Spinal cord (tissue), 10 donors: ENCODE results near the gene RABAC1. TPM values are rescaled to one million over a fixed set of nuclear protein-coding genes. Genes with fewer than 3 reads are reported as not detected.
A peak's percentile ranks its signal among the peaks of the same experiment; 100 is the strongest.
"Not testable (repeated sequence)": the region's sequence is repeated elsewhere in the genome, so short reads cannot be mapped to it uniquely, and the experiment has no call there.

ENCODE experiments used
- DNase-seq, 6 donors: peaks; one replicate each; pipeline versions ENCODE4 v3.0.0 to v3.0.0-alpha.2; 2013 to 2015; ENCODE audit warnings: low spot score in 6 of 6, low read depth in 4 of 6
- H3K27ac ChIP-seq: one replicate; pipeline ENCODE4 v1.5.1; 2013; ENCODE audit warnings: low read depth, low read length, control low read depth
- H3K27me3 ChIP-seq: one replicate; pipeline ENCODE4 v1.6.1; 2013; ENCODE audit warnings: low read length; ENCODE audit not compliant: control insufficient read depth, insufficient read depth
- H3K36me3 ChIP-seq: one replicate; pipeline ENCODE4 v1.6.1; 2013; ENCODE audit warnings: low read length; ENCODE audit not compliant: control insufficient read depth, insufficient read depth
- H3K4me1 ChIP-seq: one replicate; pipeline ENCODE4 v1.6.1; 2013; ENCODE audit warnings: low read length; ENCODE audit not compliant: control insufficient read depth, insufficient read depth
- H3K4me3 ChIP-seq: one replicate; pipeline ENCODE4 v1.5.1; 2013; ENCODE audit warnings: low read depth, low read length, control low read depth
- H3K9me3 ChIP-seq: one replicate; pipeline ENCODE4 v1.6.1; 2013; ENCODE audit warnings: low read length; ENCODE audit not compliant: control insufficient read depth, insufficient read depth
- WGBS: methylation state at CpG from one replicate; pipeline ENCODE4 v1.1.5; 2013; ENCODE audit warnings: missing lambda C conversion rate; ENCODE audit not compliant: insufficient coverage; 5-methylcytosine and 5-hydroxymethylcytosine counted together
- polyA plus RNA-seq, 2 donors: library from polyadenylated mRNA; unstranded; fragments of 120-200 nt; gene quantifications; one replicate each; pipeline ENCODE4 v1.2.1, GENCODE V29; 2013; ENCODE audit not compliant: insufficient read length in 2 of 2
- total RNA-seq, 2 donors: library from RNA; depleted of rRNA in 1 of 2; stranded (reverse); fragments of 120-200 nt in 1 of 2; fragments of >200 nt in 1 of 2; gene quantifications; one replicate each; pipeline versions ENCODE4 v1.2.3 to v1.2.4, GENCODE V29; 2013 to 2014
- donor health status: healthy.

RABAC1 gene
- total and polyA plus RNA-seq, 4 donors: 98.0 to 202 (median 182) TPM

DNA sequence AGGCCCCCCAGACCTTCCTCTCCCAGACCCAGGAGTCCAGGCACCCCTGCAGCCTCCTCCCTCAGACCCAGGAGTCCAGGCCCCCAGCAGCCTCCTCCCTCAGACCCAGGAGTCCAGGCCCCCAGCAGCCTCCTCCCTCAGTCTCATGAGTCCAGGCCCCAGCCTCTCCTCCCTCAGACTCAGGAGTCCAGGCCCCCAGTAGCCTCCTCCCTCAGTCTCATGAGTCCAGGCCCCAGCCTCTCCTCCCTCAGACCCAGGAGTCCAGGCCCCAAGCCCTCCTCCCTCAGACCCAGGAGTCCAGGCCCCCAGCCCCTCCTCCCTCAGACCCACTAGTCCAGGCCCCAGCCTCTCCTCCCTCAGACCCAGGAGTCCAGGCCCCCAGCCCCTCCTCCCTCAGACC lies 19.9 kb downstream of the RABAC1 start:
- not testable (repeated sequence) for H3K36me3 ChIP-seq, H3K4me3 ChIP-seq, H3K27ac ChIP-seq, H3K9me3 ChIP-seq, DNase-seq
- Histone ChIP-seq H3K27me3 (peaks cover 52% of the 10 kb centered on the region), H3K4me1 (peaks cover 23% of the 10 kb centered on the region)

DNA sequence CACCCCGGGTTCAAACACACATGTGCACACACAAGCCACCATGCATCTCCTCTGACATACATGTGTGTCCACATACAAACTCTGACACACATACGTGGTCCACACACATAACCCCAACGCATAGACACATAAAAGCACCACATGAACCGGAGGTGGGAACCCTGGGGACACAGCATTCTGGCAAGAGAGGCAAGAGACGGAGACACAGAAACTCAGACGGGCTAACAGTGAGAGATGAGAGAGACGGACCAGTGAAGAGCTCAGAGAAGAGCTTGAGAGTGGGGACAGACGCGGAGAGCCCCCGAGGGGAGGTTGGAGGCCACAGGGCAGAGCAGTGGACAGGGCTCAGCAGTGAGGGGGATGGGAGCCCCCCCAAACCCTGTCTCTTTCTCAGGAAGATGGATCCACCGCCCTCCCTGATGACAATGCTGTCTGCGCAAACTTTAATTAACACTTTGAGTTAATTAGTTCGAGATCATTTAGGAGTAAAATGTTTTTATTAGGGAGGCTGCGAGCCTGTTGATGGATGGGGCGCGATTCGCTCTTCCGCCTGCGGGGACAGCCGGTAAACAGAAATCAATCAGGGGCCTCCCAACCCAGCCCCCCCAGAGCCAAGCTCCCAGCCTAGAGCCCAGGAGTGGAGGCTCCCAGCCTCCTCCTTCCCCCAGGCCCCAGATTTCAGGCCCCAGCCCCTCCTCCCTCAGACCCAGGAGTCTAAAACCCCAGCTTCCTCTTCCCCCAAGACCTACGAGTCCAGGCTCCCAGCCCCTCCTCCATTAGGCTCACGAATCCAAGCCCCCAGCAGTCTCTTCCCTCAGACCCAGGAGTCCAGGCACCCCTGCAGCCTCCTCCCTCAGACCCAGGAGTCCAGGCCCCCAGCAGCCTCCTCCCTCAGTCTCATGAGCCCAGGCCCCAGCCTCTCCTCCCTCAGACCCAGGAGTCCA lies 21.3 kb downstream of the RABAC1 start:
- H3K27me3 ChIP-seq: peaks cover 64% of the 10 kb centered on the region
- H3K4me3 ChIP-seq: no peak overlapping the region
- H3K4me1 ChIP-seq: peaks cover 23% of the 10 kb centered on the region
- no peaks in the 10 kb centered on the region for H3K36me3 ChIP-seq
- H3K9me3 ChIP-seq: no peaks in the 10 kb centered on the region
- peak in 1 of 6 donors; percentile 66 for DNase-seq
- no peak overlapping the region for H3K27ac ChIP-seq
- 24% methylated on average over 18 of the region's 22 CpGs for WGBS

DNA sequence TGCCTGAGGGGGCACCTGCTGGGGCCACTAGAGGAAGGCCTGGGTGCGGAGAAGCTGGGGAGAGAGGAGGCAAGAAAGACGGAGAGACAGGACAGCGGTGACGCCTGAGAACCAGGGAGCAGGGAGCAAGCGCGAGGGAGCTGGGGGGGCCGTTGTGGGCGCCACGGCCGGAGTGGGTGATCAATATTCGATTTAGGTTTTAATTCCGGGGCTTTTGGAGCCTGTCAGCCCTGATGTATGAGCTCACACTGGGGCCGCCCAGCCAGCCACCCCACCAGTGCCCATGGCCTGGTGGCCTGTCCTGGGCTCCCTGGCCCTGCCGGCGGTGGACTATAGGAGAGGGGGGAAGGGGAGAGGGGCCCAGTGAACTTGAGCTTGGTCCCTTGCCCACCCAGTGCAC lies 22.2 kb downstream of the RABAC1 start:
- H3K4me1 ChIP-seq: peaks cover 29% of the 10 kb centered on the region
- H3K27me3 ChIP-seq: peaks cover 72% of the 10 kb centered on the region
- no peaks in the 10 kb centered on the region for H3K9me3 ChIP-seq
- 43% methylated on average over 15 of the region's 15 CpGs for WGBS
- H3K27ac ChIP-seq: no peak overlapping the region
- DNase-seq: no peak
- no peaks in the 10 kb centered on the region for H3K36me3 ChIP-seq
- H3K4me3 ChIP-seq: no peak overlapping the region

DNA sequence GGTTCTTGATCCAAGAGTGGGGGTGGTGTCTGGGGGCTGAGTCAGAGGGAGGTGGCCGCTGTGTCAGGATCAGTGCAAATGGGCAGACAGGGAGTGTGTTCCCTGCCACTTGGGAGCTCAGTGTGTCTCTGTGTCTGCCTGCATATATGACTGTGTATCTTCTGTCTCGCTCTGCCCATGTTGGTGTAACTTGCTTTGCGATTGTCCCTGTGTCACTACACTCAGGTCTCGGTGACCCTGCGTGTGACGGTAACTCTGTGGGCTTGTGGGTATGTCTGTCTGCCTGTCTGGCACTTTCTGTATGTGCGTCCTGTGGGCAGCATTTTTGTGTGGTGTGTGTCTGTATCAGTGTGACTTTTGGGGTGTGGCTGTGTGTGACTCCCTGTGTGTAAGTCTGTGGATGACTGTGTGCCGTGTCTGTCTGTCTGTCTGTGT lies 22.7 kb downstream of the RABAC1 start:
- 80% methylated on average over 8 of the region's 8 CpGs for WGBS
- Histone ChIP-seq H3K36me3 (no peaks in the 10 kb centered on the region), H3K27me3 (peaks cover 76% of the 10 kb centered on the region)

DNA sequence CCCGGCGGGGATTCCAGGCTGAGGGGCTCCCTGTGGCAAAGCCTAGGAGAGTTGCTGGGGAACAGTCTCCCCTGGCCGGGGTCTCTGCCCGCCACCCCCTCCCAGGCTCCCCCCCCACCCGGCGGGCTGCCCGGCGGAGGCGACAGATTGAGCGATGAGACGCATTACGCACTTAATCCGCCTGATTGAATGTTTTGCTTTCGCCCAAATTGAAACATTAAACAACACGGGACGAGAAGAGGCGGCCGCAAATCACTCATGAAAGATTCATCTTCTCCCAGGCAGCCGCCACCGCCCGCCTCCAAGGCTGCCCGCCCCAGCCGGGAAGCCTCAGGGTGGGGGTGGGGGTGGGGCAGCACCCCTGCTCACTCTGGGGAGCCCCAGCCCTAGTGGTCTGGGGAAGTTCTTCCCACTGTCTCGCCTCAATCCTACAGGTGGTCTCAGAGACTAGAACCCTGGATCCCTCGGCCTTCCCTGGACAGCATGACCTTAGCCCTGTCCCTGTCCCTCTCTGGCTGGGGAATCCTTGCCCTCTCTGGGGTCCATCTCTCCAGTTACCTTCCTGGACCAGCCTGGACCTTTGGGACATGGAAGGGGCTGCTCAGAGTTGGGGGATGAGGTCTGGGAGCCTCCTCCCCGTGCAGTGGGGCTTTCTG lies 23.2 kb downstream of the RABAC1 start:
- Histone ChIP-seq H3K27ac (no peak overlapping the region), H3K36me3 (no peaks in the 10 kb centered on the region), H3K4me1 (peaks cover 24% of the 10 kb centered on the region), H3K27me3 (peaks cover 76% of the 10 kb centered on the region), H3K4me3 (no peak overlapping the region), H3K9me3 (no peaks in the 10 kb centered on the region)
- DNase-seq: no peak
- 18% methylated on average over 17 of the region's 26 CpGs for WGBS

More for the DNA sequence above, 22.7 kb downstream of the RABAC1 start:
- no peak for DNase-seq
- peaks cover 29% of the 10 kb centered on the region for H3K4me1 ChIP-seq
- no peak overlapping the region for H3K27ac ChIP-seq
- no peaks in the 10 kb centered on the region for H3K9me3 ChIP-seq
- no peak overlapping the region for H3K4me3 ChIP-seq

DNA sequence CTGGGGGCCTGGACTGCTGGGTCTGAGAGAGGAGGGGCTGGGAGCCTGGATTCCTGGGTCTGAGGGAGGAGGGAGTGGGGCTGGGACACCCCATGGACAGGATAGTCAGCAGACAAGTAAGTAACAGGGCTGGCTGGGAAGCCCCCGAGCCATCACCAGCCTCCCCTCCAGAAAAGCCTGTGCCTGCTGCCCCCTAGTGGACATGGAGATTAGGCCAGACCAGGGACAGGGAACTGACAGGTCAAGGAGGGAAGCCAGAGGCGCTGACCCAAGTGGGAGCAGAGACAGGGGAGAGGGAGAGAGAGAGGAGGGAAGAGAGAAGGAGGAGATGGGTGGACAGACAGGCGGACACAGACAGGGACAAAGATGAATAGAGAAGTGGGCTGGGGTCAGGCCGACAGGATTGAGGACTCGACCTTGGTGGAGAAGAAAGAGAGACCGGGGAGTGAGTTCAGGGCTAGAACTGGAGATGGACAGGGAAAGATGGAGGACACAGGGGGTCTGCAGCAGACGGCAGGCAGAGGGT lies 24.2 kb downstream of the RABAC1 start:
- Histone ChIP-seq H3K4me1 (peaks cover 19% of the 10 kb centered on the region), H3K36me3 (no peaks in the 10 kb centered on the region), H3K27ac (no peak overlapping the region), H3K27me3 (peaks cover 82% of the 10 kb centered on the region), H3K9me3 (no peaks in the 10 kb centered on the region), H3K4me3 (no peak overlapping the region)
- DNase-seq: peak in 2 of 6 donors; percentile 76 to 78
- WGBS: 27% methylated on average over 6 of the region's 7 CpGs

DNA sequence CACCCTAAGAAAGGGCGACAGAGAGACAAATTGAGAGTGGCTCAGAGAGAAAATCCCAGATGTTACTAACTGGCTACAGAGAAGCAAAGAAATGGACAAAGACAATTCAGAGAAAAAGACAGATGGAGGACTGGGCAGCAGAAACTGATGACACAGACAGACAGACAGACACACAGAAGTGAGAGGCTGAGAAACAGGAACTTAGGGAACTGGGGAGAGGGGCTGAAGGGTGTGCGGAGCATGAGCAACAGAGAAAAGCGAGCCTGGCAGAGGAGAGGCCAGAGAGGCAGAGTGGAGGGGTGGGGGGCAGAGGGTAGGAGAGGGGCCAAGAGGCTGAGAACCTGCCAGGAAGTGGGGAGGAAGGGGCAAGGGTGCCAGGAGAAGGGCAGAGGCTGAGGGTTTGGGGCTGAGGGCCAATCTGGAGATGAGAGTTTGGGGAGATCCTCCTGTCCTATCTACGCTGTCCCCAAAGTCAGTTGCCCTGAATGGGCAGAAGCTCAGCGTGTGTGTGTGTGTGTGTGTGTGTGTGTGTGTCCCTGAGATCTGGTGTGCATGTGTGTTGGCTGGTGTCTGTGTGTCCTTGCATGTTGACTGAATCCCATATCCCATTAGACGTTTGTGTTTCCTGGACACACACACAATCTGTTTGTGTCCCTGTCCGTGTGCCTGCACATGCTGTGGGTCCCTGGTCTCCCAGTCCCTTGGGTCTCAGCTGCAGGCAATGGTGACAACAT lies 25.3 kb downstream of the RABAC1 start:
- DNase-seq: no peak
- peaks cover 20% of the 10 kb centered on the region for H3K4me1 ChIP-seq
- H3K9me3 ChIP-seq: no peaks in the 10 kb centered on the region
- 49% methylated on average over 6 of the region's 7 CpGs for WGBS
- peaks cover 89% of the 10 kb centered on the region for H3K27me3 ChIP-seq
- no peak overlapping the region for H3K27ac ChIP-seq
- H3K4me3 ChIP-seq: no peak overlapping the region
- no peaks in the 10 kb centered on the region for H3K36me3 ChIP-seq

DNA sequence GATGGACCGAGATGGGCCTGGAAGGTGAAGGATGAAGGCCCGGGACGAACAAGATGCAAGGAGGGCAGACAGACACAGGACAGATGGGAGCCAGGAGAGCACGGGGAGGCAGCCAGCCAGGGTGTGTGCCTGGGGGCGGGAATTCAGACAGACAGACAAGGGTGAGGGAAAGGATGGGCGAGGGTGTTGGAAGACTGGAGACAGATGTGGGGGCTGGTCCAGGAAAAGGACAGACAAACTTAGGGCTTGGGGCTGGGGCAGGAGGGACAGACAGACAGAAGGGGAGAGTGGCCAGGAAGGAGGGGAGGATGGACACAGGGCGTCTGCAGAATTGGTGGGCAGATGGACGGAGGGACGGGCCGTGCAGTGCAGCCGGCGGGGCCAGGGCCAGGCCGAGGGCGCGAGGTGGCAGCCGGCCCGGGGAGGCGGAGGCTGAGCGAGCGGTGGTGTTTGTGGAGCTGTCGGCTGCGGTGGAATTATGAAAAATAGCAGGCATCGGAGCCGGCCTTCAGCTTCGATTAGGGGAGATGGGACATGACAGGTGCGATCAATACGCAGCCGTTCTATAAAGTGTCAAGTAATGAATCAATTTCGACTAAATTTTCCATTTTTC lies 26.3 kb downstream of the RABAC1 start:
- no peak overlapping the region for H3K4me3 ChIP-seq
- H3K4me1 ChIP-seq: peaks cover 22% of the 10 kb centered on the region
- H3K9me3 ChIP-seq: no peaks in the 10 kb centered on the region
- peaks cover 93% of the 10 kb centered on the region for H3K27me3 ChIP-seq
- no peaks in the 10 kb centered on the region for H3K36me3 ChIP-seq
- WGBS: 15% methylated on average over 26 of the region's 29 CpGs
- no peak overlapping the region for H3K27ac ChIP-seq
- no peak for DNase-seq

DNA sequence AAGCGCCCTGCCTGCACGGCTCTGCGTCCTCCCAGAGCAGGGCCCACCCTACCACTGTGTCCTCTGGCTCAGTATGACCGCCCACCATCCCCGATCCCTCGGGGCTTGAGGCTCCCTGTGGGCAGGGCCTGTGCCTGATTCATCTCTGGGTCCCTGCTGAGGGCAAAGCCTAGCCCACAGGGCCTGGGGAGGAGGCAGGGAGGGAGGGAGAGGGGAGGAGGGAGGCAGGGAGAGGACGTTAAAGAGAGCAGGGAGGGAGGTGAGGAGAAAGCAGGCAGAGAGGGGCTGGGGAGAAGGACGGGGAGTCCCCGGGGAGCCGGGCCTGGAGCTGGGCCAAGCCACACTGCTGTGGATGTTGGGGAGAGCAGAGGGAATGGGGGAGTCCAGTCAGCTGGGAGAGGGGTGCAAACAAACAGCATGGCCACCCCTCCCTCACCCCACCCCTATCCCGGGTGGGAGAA lies 26.8 kb downstream of the RABAC1 start:
- 14% methylated on average over 8 of the region's 11 CpGs for WGBS
- peaks cover 24% of the 10 kb centered on the region for H3K4me1 ChIP-seq
- no peak for DNase-seq

More for the DNA sequence above, 26.8 kb downstream of the RABAC1 start:
- H3K9me3 ChIP-seq: no peaks in the 10 kb centered on the region
- no peaks in the 10 kb centered on the region for H3K36me3 ChIP-seq
- peaks cover 94% of the 10 kb centered on the region for H3K27me3 ChIP-seq
- H3K27ac ChIP-seq: no peak overlapping the region
- no peak overlapping the region for H3K4me3 ChIP-seq
